Activated CD4-positive, CD25-positive, alpha-beta regulatory T cell treated with anti-CD3 and anti-CD28 coated beads, Interleukin-2, amount 50 U/mL, for 24 hours (primary cell): ENCODE results near the gene RCL1.

Experiments used
- ATAC-seq, 2 donors: fragments of 150-1000 bp; cut with Tn5 transposase; one replicate each; pipeline ENCODE4 v1.10.0; 2021; ENCODE audit warnings: mild to moderate bottlenecking in 1 of 2, moderate library complexity in 1 of 2

Gene RCL1

GRCh38 chr9:4812858-4813257, 20.1 kb downstream of the RCL1 start:
- ATAC-seq = no peak

GRCh38 chr9:4814913-4815312, 22.2 kb downstream of the RCL1 start:
- ATAC-seq = no peak

- ATAC-seq = no peak
Measured at GRCh38 chr9:4815381-4815956, 22.7 kb downstream of the RCL1 start.

DNA sequence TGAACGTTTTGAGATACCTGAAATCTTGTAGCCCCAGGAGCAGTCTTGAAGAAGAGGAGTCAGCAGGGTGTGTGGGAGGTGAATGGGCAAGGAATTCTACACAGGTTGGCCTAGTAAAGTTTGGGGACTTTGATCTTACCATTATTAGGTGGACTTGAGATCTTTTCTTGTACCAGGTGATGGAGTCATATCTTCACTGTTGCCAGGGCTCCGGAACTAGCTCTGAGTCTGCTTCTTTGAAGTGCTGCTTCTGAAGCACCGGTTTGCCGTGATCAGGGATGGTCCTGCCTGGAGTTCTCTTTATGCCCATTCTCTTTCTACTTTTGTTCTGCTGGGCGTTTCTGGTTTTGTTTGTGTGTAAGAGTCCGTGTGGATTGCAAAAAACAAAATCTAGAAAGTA, 27.4 kb downstream of the RCL1 start:
- ATAC-seq = no peak

GRCh38 chr9:4821133-4821532, 28.4 kb downstream of the RCL1 start:
- no peak for ATAC-seq

- ATAC-seq = no peak
Measured at GRCh38 chr9:4822057-4822456, 29.3 kb downstream of the RCL1 start.

- no peak for ATAC-seq
Measured at GRCh38 chr9:4826417-4827166, 33.8 kb downstream of the RCL1 start.

DNA sequence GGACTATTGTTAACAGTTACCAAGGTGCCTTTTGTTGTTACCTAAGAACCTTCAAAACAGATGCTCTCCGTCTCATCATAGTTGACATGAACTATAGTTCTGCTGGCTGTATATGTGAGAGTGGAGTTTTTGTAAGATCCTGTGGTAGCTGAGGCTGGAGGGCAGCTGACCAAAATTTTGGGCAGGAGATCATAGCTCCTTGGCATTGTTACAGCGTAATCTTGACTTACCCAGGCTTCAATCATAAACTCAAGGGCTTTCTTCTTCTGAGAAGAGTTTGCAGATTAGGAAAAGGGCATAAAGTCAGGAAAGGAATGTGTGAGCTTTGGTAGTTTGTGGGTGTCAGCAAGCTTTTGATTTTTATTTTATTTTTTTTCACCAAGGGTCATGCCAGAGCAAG, 34.5 kb downstream of the RCL1 start:
- no peak for ATAC-seq

DNA sequence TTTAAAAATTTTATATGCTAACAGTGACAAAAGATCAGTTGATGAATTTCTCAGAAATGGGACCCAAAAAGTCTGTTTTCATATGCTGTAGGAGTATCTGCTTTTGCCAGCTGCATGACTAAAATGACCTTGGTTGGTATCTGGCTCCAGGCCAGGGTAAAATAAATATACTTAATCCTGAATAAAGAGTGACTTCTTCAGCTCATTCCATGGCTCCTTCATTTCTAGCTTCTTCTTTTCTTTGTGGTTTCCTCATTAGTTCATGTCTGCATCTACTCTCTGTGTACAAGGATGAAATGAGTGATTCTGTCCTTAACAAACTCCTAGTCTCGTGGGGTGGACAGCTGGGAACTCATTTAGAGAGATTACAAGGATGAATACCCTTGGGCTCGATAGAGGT, 36.0 kb downstream of the RCL1 start:
- ATAC-seq = no peak

DNA sequence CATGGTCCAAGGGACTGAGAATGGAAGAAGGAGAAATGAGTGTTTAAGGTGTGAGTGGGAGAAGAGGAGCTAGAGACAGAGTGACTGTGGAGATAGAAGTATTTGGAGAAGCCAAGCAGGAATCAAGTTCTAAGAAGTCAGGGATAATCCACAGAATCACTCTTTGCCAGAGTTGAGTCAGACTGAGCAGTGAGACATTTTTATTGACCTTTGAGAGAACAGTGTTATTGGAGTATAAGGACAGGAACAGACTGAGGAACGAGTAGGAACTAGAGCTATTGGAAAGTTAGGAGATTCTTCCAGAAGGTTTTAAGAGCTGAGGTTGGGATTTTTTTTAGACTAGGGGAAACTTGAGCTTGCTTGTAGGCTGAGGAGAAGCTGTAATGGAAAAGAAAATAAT, 37.2 kb downstream of the RCL1 start:
- ATAC-seq = no peak

- ATAC-seq = no peak
Measured at GRCh38 chr9:4830699-4831098, 38.0 kb downstream of the RCL1 start.

- no peak for ATAC-seq
Measured at GRCh38 chr9:4831119-4831518, 38.4 kb downstream of the RCL1 start.

- no peak for ATAC-seq
Measured at GRCh38 chr9:4831944-4832343, 39.2 kb downstream of the RCL1 start.

- ATAC-seq = peak; percentile 91 to 95
Measured at GRCh38 chr9:4832786-4833579, 40.2 kb downstream of the RCL1 start.

- no peak for ATAC-seq
Measured at GRCh38 chr9:4833781-4834560, 41.2 kb downstream of the RCL1 start.

DNA sequence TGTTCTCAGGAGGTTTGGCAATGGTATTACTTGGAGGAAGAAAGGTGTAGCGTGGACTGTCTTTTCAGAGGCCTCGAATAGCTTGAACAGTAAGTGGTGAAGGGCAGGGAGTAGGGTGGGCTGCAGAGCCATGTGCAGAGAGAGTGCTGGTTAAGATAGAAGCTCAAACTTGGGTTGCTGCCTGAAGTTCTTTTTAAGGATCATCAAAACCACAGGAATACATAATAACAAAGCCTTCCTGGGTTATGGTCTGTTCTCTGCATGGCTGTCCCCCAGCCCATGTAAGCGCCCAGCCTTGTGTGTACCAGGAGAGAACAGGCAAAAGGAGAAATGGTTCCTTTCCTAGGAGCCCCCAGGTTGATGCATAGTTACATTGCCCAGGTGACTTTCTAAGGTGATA, 43.9 kb downstream of the RCL1 start:
- no peak for ATAC-seq

DNA sequence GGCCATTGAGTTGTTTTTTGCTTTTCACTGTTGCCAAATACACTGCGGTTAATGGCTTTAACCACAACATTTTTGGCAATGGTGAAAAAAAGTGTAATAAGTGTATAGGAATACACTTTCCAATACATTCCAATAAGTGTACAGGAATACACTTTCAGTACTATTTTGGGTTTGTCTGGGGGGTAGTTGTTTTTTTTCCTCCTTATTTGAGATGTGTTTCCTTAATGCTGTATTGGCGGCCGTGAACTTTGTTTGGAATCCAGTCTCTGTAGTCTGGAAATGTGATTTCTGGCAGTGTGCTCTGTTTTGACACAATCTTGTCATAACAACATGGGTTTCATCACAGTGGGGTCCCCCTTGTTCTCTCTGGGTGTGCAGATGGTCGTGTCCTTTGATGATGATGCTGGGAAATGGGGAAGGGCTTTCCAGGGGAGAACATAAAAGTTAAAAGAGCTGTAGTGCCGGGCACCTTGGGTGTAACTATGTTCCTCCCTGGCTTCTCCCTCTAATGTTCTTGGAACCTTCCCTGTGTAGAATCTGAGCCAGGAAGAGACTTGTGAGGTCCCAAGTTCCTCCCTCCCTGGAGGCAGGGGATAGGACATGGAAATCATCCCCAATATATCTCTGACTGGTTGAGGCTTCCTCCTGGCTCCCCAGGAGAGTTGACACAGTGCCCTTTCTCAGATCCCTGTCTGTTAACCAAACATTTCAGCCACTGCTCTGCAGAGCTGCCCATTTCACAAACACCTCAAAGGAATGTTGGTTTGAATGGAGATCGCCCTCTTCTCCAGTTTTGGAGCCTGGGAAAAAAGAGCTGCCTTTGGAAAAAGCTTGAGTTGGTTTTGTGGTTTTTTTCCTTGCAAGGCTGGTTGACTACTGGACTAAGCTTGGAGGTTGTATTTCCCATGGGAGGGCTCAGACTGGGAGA, 44.8 kb downstream of the RCL1 start:
- ATAC-seq = no peak

DNA sequence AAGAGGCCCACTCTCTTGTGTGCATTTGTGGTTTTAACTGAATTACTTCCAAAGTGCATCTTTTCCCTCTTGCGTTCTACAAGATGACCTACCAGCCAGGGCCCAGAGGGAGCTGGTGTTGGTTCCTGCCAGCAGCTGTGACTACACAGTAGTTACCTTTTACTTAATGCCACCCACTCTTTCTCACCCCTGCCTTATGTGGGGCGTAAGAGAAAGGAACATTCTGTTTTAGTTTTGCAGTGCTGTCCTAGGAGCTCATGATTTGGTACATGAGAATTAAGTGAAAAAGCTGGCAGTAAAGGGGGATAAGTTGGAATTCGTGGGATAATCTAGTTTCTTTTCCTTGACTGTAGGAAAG, 45.4 kb downstream of the RCL1 start:
- no peak for ATAC-seq

- ATAC-seq = no peak
Measured at GRCh38 chr9:4839470-4839912, 46.7 kb downstream of the RCL1 start.

GRCh38 chr9:4840018-4840417, 47.3 kb downstream of the RCL1 start:
- ATAC-seq = no peak

DNA sequence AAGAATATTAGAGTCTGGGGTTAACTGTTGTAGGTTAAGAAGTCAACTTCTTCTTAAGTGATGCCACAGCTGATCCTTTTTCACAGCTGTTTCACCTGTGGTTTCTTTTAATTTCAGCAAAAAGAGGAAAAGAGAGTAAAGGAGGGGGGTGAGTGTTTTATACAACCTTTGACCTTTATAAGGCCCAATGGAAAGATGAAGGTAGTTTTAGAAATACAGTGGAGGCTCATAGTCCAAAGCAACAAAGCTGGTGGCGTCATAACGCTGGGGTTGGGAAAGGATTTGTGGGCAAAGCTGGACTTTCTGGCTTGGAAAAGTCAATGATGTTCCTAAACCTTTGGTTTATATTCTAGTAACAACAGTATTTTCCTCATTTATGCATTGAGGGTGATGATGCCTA, 49.5 kb downstream of the RCL1 start:
- ATAC-seq = no peak

DNA sequence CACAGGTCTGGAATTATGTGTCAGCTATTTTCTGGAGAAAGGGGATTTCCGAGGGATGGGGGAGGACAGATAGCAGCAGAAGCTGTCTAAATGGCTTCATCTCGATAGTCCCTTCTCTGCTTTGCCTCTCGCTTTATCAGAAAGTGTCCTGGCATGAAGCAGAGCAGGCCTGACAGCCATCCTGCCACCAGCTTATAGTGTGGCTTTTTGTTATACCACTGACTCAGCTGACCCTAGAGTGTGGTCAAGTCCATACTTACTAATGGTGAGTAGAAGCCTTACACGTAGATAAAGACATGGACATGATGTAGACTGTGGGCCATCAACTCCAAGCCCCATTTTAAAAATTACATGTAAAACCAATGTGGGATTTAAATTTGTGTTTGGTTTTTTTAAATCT, 50.0 kb downstream of the RCL1 start:
- no peak for ATAC-seq
